Dedifferentiated amniotic fluid mesenchymal stem cell (primary cell): ENCODE results near the gene TAB2.

Experiments
- DNase-seq: peaks from one replicate; pipeline ENCODE4 v3.0.0-alpha.2; 2016; ENCODE audit errors: extremely low spot score

Gene TAB2, protein sequence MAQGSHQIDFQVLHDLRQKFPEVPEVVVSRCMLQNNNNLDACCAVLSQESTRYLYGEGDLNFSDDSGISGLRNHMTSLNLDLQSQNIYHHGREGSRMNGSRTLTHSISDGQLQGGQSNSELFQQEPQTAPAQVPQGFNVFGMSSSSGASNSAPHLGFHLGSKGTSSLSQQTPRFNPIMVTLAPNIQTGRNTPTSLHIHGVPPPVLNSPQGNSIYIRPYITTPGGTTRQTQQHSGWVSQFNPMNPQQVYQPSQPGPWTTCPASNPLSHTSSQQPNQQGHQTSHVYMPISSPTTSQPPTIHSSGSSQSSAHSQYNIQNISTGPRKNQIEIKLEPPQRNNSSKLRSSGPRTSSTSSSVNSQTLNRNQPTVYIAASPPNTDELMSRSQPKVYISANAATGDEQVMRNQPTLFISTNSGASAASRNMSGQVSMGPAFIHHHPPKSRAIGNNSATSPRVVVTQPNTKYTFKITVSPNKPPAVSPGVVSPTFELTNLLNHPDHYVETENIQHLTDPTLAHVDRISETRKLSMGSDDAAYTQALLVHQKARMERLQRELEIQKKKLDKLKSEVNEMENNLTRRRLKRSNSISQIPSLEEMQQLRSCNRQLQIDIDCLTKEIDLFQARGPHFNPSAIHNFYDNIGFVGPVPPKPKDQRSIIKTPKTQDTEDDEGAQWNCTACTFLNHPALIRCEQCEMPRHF

DNA sequence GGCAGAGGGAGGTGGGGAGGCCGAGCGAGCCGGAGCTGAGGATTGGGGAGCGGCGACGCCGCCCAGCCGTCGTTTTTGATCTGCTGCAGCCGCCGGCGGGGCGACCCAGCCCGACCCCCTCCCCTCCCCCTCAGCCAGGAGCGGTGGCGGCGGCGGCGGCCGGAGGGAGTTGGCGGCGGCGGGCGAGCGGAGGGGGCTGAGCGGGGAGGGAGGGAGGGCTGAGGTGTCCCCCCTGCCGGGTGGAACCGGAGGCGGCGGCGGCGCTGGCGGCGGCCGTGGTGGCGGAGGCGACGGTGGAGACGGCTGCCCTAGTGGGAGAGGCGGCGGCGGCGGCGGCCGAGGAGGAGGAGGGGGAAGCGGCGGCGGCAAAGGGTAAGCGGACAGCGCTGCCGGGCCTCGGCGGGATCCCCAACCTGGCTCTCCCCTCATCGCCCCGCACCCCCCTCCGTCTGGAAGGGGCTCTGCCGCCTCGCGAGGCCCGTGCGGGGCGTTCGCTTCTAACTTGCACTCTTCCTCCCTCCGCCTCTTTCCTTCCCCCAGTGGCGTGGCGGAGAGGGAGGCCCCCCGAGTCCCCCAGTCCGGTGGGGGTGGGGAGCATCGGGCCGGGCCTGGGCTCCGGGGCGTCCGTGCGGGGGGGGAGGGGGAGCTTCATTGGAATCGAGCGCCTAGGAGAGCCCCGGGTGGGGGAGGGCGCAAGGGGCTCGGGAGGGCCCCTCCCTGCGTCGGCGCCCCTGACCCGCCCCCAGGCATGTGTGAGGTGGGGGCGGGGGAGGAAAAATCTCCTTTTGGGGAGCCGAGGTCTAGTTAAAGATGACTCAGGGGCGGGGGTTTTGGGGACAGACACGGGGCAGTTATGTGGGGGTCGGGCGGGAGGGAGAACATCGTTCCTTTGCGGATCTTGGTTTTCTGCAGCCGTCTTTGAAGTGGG lies at the start of gene TAB2:
Gene TAB2 (plus strand): TSS at position 69 of the 928 bp plus-strand sequence. CDS start 52,286 bp downstream, outside the sequence.
- no peak for DNase-seq

GRCh38 chr6:149268146-149268545 lies 49.4 kb upstream of the TAB2 start:
- no peak for DNase-seq

DNA sequence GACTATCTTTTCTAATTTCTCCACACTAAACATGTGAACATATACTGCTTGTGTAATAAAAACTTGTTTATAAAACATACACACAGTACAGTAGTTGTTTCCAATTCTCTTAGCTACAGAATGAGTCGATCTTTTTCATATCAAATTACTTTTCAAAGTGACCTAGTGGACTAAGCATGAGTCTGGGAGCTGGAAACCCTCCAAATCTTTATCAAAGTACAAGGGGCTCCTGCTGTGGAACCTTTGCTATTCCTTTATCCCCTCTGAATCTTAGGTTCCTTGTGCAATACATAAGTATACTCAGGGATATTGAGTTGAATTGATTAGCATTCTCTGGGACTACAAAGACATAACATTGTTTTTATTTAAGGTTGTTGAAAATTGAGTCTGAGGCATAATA lies 48.7 kb upstream of the TAB2 start:
- no peak for DNase-seq

DNA sequence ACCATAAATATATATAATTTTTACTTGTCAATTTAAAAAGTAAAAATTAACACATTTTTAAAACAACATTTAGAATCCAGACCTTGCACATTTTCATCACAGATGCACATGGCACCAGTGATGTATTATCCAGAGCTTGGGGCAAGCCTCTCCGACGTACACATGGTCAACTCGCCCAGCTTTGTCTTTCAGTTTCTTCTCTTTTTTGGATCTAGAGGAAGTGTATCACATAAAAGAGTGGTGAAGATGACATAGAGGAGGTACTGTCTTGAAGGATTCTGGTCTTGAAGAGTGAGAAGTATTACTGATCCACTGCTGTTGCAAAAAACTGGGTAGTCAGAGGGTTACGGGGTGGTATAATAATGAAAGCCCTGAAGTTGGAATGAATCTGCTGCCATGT lies 46.9 kb upstream of the TAB2 start:
- no peak for DNase-seq

GRCh38 chr6:149271348-149272340 lies 45.9 kb upstream of the TAB2 start:
- no peak for DNase-seq

GRCh38 chr6:149273318-149273717 lies 44.2 kb upstream of the TAB2 start:
- DNase-seq = no peak

DNA sequence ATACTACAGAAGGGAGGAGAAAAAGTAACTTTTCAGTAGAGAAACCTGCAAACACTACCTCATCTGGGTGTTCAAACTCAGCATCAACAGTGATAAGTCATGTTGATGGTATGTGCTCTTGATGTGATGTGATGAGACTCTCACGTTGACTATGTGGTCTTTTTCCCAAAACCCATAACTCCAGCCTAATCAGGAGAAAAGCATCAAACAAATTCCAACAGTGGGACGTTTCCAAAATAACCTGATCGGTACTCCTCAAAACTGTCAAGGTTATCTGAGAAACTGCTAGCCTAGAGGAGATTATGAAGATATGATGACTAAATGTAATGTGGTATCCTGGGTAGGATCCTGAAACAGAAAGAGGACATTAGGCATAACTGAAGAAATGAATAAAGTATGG lies 41.9 kb upstream of the TAB2 start:
- no peak for DNase-seq

DNA sequence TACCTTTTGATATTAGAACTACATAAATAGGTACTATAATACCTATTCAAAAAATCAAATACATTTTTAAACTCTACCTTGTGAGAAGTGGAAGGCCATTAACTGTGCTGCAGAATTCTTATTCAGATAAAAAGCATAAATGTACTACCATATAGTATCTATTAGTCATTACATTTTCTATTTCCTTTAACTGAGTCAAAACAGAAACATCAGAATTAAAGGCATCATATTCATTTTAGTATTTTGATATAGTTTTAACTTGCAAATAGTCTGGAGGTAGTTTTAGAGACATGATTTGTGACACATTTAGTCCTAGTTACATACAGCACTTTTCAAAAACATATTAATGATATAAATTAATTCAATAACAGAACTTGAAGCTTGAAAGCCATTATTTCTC lies 39.9 kb upstream of the TAB2 start:
- DNase-seq = no peak

- DNase-seq = no peak
Measured at GRCh38 chr6:149278997-149279396, 38.5 kb upstream of the TAB2 start.

DNA sequence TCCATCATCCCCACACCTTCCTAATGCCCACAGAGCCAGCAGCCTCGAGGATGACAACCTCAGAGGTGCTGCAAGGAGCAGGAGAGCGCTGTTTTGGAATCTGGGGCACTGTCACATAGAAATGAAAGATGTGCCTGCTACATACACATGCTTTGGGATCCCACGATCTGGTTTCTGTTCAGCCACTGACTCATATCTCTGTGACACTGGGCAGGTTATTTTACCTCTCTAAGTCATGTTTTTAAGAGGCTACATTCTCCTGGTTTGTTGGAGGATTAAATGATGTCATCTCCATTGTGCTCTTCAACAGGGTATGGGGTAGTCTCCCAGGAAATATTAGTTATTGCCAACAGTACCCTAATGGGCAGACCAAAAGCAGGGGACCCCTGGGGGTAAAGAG lies 32.6 kb upstream of the TAB2 start:
- DNase-seq = no peak

GRCh38 chr6:149285626-149286025 lies 31.9 kb upstream of the TAB2 start:
- no peak for DNase-seq

- no peak for DNase-seq
Measured at GRCh38 chr6:149286905-149287304, 30.6 kb upstream of the TAB2 start.

DNA sequence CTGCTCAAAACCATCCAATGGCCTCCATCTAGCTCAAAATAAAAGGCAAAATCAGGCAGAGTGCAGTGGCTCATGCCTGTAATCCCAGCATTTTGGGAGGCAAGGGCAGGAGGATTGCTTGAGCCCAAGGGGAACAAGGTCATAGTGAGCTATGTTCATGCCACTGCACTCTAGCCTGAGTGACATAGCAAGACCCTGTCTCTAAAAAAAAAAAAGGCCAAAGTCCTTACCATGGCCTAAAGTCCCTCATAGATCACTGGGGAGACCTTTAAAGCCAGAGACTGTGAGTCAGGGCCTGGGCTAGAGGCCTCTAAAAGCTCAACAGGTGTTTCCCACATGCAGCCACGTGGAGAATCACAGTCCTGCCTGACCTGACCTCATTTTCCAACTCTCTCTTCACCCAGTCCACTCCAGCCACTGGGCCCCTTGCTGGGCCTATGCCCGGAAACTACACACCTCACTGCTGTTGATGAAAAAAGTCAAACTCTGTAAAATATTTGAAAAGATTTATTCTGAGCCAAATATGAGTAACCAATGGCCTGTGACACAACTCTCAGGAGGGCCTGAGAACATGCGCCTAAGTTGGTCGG lies 28.2 kb upstream of the TAB2 start:
- no peak for DNase-seq

- no peak for DNase-seq
Measured at GRCh38 chr6:149289966-149290365, 27.5 kb upstream of the TAB2 start.

DNA sequence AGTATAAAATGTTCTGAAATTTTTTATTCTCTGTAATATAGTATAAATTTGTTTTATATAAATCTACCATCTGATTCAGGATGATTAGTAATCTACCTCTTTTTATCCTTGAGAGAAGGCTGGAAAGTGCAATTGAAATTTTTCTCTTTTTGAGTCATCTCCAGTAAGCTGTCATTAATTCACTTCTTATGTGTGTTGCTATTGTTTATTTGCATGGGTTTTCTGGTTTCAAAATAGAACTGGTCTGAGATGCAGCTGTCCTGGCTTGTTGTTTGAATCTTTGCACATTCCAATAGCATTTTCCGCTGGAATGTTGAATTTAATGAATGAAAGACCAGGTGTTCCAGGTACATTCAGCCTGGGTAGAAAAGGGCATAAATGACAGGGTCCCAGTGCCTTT lies 24.3 kb upstream of the TAB2 start:
- DNase-seq = no peak

- no peak for DNase-seq
Measured at GRCh38 chr6:149300563-149300962, 16.9 kb upstream of the TAB2 start.

DNA sequence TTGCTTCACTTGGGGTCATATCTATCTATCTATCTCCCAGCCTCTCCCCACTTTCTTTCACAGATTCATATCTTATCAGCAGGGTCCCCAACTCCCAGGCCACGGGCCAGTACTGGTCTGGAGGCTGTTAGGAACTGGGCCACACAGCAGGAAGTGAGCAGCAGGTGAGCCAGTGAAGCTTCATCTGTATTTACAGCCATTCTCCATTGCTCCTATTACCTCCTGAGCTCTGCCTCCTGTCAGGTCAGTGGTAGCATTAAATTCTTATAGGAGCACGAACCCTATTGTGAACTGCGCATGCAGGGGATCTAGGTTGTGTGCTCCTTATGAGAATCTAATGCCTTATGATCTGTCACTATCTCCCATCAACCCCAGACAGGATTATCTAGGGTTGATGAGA lies 14.8 kb upstream of the TAB2 start:
- no peak for DNase-seq

- no peak for DNase-seq
Measured at GRCh38 chr6:149303468-149303867, 14.0 kb upstream of the TAB2 start.

DNA sequence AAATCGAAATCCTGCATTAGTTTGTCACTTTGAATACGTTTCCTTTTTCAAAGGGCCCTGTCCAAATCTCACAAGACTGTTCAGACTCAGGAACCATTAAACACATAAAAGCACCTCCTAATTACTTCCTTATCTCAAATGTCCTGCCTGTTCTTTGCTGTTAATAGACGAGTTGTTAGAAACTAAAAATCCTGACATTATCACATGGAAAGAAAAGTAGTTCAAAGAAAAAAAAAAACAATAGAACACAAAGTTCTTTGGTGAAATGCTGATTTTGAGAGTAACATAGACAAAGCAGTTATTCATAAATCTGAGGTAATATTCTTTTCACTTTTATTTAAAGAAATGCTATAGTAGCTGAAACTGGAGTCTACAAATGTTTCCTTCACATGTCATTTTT lies 12.1 kb upstream of the TAB2 start:
- no peak for DNase-seq

GRCh38 chr6:149306967-149307366 lies 10.5 kb upstream of the TAB2 start:
- DNase-seq = no peak

GRCh38 chr6:149311293-149311692 lies 6.2 kb upstream of the TAB2 start:
- DNase-seq = no peak
